ENCODE measurements around the gene PRMT3.
A peak's percentile ranks its signal among the peaks of the same experiment; 100 is the strongest.
"Not testable (repeated sequence)": the region's sequence is repeated elsewhere in the genome, so short reads cannot be mapped to it uniquely, and the experiment has no call there.

The PRMT3 gene

GRCh38 chr11:20387261-20388095 lies at the start of gene PRMT3:
TSS of gene PRMT3 (plus strand) at chr11:20387716. CDS start at chr11:20387747, 31 bp downstream.
- peak; percentile 95 for DNase-seq (ENCODE audit: low spot score)

DNA sequence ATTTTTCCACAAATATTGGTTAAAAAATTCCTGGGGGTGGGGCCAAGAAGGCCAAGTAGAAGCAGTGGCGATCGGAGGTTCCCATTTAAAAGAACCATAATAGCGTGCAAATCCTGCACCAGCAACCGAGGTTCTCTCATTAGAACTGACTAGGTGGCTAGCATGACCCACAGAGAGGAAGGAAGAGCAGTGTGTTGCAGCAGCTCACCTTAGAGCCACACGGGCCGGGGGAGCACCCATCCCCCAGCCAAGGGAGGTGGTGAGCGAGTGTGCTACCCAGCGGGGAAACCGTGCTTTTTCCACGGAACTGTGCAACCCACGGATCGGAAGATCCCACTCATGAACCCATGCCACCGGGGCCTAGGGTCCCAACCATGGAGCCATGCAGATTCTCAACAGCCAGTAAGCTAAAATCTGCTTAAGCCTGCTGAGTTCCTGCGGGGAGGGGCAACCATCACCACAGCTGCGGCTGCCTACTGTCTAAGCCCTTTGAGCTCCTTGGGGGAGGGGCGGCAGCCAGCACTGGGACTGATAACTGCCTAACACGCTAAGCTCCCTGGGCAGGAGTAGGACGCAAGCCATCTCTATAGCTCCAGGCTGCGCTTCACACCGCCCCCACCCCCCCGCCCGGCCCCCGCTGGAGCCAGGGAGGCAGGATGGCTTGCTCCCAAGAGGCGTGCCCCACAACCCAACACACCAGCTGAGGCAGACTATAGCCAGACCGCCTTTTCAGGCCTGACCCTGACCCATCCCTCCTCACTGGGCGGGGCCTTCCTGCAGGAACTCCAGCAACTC lies 45.0 kb upstream of the PRMT3 start:
- no peak for DNase-seq (ENCODE audit: low spot score)

DNA sequence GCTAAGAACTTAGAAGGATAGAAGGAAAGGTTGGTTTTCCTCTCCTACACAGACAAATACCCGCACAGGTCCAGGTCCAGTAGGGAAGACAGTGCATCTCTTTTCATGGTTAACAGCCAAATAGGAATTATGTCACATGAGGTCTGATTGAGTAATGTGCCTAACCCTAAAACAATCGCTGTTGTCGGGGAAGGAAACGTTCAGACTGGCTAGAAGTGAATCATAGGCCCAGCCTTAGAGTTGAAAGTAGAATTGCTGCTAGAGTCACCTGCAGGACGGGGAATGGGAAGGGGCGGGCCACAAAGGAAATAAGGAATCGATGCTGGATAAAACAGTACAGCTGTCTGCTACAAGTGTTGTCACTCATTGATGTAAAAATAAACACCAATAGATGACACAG lies 36.4 kb upstream of the PRMT3 start:
- no peak for DNase-seq (ENCODE audit: low spot score)

- no peak for DNase-seq (ENCODE audit: low spot score)
These were observed 35.7 kb upstream of the PRMT3 start for GRCh38 chr11:20351751-20352262.

DNA sequence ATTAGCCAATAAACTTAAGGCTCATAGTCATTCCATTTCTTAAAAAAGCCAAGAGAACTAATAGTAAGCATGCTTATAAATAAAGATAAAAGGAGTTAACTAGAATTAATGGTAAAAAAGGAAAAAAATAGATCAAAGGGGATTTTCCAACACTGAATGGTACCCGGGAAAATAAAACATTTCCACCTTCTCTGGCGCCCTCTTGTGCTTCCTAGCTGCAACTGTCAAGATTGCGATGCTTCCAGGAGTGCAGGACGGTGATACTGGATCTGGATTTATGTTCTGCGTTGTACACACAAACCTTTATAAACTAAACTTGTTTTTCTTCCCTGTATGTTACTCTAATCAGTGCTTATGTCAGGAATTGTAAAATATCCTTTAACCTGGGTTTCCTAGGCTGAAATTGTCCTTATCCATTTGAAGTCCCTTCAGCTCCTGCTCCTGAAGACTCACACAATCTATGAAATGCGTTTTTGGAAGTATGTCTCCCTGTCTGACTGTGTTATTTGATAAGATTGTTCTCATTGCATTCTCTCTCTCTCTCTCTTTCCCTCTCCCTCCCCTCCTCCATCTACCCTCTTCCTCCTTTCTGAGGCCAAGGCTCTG lies 33.6 kb upstream of the PRMT3 start:
- DNase-seq (ENCODE audit: low spot score), result peak; percentile 52

DNA sequence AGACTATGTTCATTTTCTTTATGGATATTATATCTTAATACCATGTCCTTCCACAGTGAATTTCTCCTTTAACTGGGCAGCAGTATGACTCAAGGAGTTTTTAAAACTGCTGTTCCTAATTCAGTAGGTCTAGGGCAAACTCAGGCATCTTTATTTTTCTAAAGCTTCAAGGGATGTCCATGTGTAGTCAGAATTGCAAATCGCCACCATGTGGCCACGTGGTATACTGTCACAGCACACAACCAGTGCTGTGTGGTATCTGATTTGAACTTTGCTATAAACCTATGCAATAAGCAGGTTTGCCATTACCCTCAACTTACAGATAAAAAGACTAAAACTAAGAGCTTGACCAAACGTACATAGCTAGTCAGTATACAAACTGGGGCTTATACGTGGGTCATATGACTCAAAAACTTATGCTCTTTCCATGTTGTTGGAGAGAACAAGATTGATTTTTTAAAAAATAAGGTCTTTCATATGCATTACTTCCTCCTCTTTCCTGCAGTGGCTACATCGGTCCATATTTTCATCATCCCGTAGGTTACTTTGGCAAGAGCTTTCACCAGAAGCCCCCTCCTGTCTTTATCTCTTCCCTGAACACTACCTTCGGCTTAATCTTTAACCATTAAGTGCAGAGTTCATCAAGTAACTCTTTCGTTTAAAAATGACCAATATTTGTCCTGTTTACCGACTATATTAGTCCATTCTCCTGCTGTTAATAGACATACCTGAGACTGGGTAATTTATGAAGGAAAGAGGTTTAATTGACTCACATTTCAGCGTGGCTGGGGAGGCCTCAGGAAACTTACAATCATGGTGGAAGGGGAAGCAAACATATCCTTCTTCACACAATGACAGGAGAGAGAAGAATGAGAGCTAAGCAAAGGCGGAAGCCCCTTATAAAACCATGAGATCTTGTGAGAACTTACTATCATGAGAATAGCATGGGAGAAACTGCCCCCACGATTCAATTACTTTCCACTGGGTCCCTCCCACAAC lies 32.0 kb upstream of the PRMT3 start:
- DNase-seq (ENCODE audit: low spot score), result peak; percentile 71

DNA sequence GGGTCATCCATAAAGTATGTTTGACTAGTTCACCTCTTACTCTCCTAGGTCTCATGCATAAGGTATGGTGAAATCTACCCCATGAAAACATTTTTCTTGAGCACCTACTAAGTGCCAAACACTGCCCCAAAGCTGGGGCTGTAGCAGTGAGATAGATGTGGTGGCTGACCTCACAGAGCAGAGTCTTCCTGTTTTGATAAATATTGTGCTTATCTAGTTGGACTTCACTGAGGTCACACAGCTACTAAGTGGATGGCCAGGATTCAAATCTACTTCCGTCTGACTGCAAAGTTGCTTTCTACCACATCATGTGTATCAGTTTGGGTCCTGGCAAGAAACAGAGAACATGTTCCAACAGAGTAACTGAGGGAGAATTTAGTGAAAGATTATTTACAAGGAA lies 30.4 kb upstream of the PRMT3 start:
- DNase-seq (ENCODE audit: low spot score), result no peak

- DNase-seq (ENCODE audit: low spot score), result peak; percentile 55
These were observed 26.9 kb upstream of the PRMT3 start for GRCh38 chr11:20360650-20361049.

GRCh38 chr11:20362481-20362880 lies 25.0 kb upstream of the PRMT3 start:
- no peak for DNase-seq (ENCODE audit: low spot score)

- no peak for DNase-seq (ENCODE audit: low spot score)
These were observed 24.4 kb upstream of the PRMT3 start for GRCh38 chr11:20363149-20363499.

DNA sequence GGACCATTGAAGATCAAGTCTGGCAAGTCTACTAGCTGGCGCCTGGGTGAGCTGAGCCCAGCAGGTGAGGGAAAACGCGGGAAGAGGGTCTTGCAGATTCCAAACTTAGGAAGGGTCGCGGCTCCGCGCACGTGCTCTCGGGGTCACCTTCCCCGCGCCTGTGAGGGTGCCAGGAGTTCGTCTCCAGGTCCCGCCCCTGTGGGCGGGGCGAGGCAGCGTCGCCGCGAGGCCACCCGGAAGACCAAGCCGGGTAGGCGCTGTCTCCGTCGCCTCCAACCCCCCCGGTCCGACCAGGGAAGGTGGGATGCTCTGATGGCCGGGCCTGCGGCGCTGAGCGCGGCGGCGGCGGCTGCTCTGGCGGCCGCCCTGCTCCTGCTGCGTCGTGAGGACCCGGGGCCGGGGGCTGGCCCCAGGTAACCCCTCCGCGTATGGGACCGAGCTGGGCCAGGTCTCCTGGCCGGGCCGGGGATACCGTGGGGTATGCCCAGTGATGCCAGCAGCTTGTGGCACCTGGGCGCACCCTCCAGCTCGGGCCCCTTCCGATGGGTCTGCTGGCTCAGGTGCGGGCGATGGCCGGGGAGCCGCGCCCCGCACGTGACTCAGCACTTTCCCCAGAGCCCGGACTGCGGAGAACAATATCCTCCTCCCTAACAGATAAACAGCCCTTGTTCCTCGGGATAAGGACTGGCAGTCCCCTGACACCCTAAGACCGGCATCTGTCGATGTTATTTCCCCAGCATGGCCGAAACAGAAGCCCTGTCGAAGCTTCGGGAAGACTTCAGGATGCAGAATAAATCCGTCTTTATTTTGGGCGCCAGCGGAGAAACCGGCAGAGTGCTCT lies 23.8 kb upstream of the PRMT3 start, which contains the start of gene HTATIP2:
Gene HTATIP2 (plus strand): TSS at position 215 of the 841 bp plus-strand sequence. CDS start 524 bp downstream, at position 739.
- peak; percentile 43 for DNase-seq (ENCODE audit: low spot score)

DNA sequence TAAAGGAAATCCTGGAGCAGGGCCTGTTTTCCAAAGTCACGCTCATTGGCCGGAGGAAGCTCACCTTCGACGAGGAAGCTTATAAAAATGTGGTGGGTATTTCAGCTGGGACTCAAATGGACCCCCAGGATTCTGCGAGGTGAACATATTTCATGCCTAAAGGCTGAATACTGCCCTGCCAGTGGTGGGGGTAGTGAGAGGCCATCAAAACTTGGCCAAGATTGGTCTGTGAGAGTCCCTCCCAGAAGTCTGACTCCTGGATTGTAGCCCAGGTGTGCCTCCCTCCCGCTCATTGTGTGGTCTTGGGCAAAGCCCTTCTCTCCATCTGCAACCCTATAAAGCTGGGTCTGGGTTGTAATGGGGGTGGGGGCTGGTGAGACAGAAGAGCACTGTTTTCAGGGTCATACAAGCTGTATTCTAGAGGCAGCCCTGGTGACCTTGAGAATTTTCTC lies 23.1 kb upstream of the PRMT3 start:
- DNase-seq (ENCODE audit: low spot score), result no peak

- not testable (repeated sequence) for DNase-seq (ENCODE audit: low spot score)
These were observed 22.1 kb upstream of the PRMT3 start for GRCh38 chr11:20365465-20365864.

GRCh38 chr11:20367313-20367948 lies 20.1 kb upstream of the PRMT3 start:
- DNase-seq (ENCODE audit: low spot score), result no peak

GRCh38 chr11:20368438-20368837 lies 19.1 kb upstream of the PRMT3 start:
- DNase-seq (ENCODE audit: low spot score), result no peak

DNA sequence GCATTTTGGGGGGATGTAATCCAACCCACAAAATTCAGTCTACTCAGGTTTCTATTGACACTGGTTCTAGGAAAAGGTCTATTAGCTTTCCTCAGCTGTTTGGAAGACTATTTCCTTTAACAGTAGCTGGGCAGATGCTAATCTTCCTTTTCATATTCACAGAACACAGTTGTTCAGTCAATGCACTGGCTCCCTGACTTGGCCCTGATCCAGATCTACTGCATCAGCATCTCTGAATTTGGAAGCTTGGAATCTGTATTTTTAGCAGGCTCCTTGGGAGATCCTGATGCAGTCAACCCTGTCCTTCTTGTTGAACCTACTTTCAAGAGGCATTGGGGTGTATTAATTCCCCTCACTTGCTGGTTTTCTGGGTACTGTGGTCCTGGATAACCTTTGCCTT lies 17.7 kb upstream of the PRMT3 start:
- no peak for DNase-seq (ENCODE audit: low spot score)

DNA sequence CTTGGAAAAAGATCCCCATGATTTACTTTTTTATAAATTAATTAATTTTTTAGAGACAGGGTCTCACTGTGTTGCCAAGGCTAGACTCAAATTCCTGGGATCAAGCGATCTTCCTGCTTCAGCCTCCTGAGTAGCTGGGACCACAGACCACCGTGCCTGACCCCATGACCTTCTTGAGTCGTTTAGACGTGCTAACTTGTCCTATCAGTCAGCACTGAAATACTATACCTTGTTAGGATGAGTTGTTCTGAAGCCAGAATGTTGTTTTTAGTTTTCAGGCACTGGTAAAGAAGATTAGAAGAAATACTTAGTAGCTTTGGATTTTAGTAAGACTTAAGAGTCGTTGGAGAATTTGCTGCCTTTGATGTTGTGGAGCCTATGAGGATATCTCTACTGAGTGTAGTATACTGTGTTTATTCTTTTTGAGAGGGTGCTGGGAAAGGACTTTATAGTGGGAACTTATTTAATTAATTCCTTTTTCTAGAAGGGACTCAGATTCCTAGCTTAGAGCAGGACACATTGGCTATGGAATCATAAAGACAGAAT lies 15.4 kb upstream of the PRMT3 start:
- no peak for DNase-seq (ENCODE audit: low spot score)

DNA sequence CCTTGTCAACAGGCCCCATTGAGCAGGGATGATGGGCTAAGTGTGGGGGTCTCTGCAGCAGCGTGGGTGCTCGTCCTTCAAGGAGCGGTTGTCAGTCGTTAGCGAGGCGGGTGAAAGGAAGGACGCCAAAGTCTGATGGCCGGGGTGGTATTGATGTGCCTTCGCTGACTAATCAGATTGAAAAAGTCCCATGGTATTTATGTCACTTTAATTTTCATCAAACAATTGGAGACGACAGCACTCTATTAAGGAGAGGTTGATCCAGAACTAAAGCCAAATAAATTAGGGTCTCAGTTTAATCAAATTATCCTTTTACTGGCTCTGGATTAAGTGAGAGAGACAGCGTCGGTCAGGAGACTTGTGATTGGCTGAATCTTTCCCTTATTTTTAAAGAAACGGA lies 14.4 kb upstream of the PRMT3 start:
- DNase-seq (ENCODE audit: low spot score), result no peak

DNA sequence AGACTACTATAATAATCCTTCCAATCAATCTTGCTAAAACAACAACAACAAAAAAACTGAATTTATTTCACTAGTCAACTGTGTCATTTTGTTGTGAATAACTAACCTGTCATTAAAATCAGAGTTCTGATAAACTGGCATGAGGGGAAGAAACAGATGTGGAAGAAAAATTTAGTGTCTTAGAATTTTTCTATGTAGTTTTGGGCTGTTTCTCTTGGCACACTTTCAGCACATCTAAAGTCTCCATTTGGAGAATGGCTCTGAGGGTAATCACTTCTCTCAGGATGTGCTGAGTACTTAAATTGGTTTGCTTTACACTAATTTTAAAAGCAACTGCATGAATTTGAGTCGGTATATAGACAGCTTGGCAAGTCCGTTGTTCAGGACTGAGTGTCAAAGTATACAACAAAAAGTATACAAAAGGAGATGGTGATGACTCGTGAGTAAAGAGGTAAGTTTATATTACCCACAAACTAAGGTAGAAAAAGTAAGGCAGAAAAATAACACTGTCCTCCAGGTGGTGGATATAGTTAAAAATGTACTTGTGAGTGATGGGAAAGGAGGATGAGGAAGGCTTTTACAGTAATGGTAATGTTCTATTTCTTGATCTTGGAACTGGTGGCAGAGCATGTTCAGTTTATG lies 13.8 kb upstream of the PRMT3 start:
- DNase-seq (ENCODE audit: low spot score), result no peak
